ENCODE results near the gene HS3ST2. TPM values are rescaled to one million over a fixed set of nuclear protein-coding genes. Genes with fewer than 3 reads are reported as not detected.

Gene HS3ST2
- total and polyA plus RNA-seq, 3 donors from 2014 or later, result 0.87 to 4.4 (median 0.88) TPM

DNA sequence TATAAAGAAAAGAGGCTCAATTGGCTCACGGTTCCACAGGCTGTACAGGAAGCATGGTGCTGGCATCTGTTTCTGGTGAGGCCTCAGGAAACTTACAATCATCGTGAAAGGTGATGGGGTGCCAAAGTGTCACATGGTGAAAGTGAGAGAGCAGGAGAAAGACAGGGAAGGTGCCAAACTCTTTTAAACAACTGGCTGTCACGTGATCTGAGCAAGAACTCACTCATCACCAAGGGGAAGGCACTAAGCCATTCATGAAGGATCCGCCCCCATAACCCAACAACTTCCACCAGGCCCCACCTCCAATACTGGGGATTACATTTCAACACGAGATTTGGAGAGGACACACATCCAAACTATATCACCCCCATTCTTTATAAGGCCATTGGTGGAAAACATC is 28.4 kb upstream of the HS3ST2 start:
- Histone ChIP-seq H3K36me3 (ENCODE audit: low read depth, missing control alignments) (no peaks in the 10 kb centered on the region), H3K9me3 (no peaks in the 10 kb centered on the region), H3K27me3 (no peaks in the 10 kb centered on the region), H3K4me3 (no peak overlapping the region), H3K4me1 (no peaks in the 10 kb centered on the region), H3K27ac (no peak overlapping the region)
- no peak for DNase-seq
- TF ChIP-seq, protein P1, sequence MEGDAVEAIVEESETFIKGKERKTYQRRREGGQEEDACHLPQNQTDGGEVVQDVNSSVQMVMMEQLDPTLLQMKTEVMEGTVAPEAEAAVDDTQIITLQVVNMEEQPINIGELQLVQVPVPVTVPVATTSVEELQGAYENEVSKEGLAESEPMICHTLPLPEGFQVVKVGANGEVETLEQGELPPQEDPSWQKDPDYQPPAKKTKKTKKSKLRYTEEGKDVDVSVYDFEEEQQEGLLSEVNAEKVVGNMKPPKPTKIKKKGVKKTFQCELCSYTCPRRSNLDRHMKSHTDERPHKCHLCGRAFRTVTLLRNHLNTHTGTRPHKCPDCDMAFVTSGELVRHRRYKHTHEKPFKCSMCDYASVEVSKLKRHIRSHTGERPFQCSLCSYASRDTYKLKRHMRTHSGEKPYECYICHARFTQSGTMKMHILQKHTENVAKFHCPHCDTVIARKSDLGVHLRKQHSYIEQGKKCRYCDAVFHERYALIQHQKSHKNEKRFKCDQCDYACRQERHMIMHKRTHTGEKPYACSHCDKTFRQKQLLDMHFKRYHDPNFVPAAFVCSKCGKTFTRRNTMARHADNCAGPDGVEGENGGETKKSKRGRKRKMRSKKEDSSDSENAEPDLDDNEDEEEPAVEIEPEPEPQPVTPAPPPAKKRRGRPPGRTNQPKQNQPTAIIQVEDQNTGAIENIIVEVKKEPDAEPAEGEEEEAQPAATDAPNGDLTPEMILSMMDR (IDR thresholded peaks at IDR 0.05), result no peak
- no peak for TF ChIP-seq POLR2A (IDR thresholded peaks at IDR 0.05)
- intact Hi-C loops (cut with DNase I; ENCODE audit: low total_unique reads), result no loop called here
- WGBS, 2 donors, result 77 to 83% methylated on average over 5 of the region's 5 CpGs

DNA sequence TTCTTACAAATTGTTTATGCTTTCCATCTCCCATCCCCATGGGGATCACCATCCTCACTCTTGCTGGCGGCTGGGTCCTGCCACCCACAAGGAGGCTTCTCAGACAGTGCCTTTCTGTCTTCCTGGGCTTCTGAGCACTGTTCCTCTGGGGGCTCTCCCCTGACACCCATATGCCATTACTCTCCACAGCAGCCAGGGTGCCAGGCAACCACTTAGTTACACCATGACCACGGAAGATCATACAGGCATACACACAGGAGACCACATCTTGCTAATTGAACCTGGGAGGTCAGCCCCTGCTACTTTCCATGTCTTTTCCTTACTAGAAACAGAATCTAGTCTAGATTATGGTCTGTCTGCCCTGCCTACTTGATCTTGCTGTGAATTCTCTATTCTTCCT is 27.7 kb upstream of the HS3ST2 start:
- TF ChIP-seq, protein P1 (IDR thresholded peaks at IDR 0.05), result no peak
- TF ChIP-seq POLR2A (IDR thresholded peaks at IDR 0.05), result no peak
- Histone ChIP-seq H3K4me1 (no peaks in the 10 kb centered on the region), H3K27me3 (no peaks in the 10 kb centered on the region), H3K27ac (no peak overlapping the region), H3K4me3 (no peak overlapping the region), H3K36me3 (ENCODE audit: low read depth, missing control alignments) (no peaks in the 10 kb centered on the region), H3K9me3 (no peaks in the 10 kb centered on the region)
- intact Hi-C loops (cut with DNase I; ENCODE audit: low total_unique reads), result no loop called here
- no peak for DNase-seq
- 96 to 97% methylated on average over 2 of the region's 2 CpGs for WGBS, 2 donors

DNA sequence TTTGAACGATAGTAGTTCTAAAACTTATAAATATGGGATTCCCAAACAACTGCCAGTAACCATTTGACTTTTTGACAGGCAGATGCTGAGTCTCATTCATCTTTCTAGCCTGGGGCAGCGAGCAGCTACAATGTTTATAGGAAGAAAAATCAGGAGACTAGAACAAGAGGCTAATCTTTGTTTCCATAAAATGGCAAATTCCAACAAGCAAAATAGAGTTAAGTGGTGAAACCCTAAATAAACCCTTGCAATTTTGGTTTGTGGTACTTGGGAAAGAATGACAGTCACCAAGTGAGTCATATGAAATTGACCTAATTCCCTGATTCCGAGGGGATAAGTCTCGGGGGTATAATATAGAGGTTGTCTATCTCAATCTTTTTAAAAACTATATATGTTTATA is 27.3 kb upstream of the HS3ST2 start:
- no peaks in the 10 kb centered on the region for H3K9me3 ChIP-seq
- TF ChIP-seq, protein P1 (IDR thresholded peaks at IDR 0.05), result no peak
- TF ChIP-seq POLR2A (IDR thresholded peaks at IDR 0.05), result no peak
- no peak overlapping the region for H3K4me3 ChIP-seq
- no peak overlapping the region for H3K27ac ChIP-seq
- no peak for DNase-seq
- no peaks in the 10 kb centered on the region for H3K4me1 ChIP-seq
- intact Hi-C loops (cut with DNase I; ENCODE audit: low total_unique reads), result no loop called here
- no peaks in the 10 kb centered on the region for H3K27me3 ChIP-seq
- WGBS, 2 donors, result 87 to 91% methylated on average over 4 of the region's 4 CpGs
- H3K36me3 ChIP-seq (ENCODE audit: low read depth, missing control alignments), result no peaks in the 10 kb centered on the region

DNA sequence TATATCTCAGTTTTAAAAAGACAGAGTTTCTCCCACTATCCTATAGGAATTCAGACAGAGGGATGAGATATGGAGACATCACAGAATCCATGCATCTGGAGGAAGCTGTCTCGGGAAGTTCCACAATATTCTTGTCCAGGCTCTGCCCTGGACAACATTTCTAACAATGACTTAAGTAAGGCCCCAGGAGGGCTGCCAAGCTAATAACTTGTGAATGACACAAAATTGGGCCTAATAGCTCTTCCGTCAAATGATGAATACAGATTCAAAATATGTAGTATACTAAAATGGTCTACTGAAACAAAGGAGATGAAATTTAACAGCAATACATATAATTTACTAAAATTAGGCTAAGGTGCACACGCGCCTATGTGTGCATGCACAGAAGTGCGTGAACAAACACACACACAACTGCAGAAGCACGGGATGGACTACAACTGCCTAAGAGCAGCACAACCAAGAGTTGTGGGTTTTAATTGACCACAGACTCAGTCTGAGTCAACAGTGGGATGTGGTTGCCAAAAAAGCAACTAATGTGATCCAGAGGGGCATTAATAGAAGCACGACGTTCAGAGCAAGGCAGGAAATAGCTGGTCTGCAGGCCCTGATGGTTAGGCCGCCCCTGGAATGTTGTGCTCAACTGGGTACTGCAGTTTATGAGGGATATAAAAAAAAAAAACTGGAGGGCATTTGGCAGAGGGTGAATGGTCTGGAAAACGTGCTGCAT is 26.3 kb upstream of the HS3ST2 start:
- intact Hi-C loops (cut with DNase I; ENCODE audit: low total_unique reads), result no loop called here
- Histone ChIP-seq H3K27ac (no peak overlapping the region), H3K27me3 (no peaks in the 10 kb centered on the region), H3K36me3 (ENCODE audit: low read depth, missing control alignments) (no peaks in the 10 kb centered on the region), H3K9me3 (no peaks in the 10 kb centered on the region), H3K4me3 (no peak overlapping the region), H3K4me1 (no peaks in the 10 kb centered on the region)
- TF ChIP-seq POLR2A (IDR thresholded peaks at IDR 0.05), result no peak
- WGBS, 2 donors, result 67 to 76% methylated on average over 10 of the region's 10 CpGs
- no peak for DNase-seq

DNA sequence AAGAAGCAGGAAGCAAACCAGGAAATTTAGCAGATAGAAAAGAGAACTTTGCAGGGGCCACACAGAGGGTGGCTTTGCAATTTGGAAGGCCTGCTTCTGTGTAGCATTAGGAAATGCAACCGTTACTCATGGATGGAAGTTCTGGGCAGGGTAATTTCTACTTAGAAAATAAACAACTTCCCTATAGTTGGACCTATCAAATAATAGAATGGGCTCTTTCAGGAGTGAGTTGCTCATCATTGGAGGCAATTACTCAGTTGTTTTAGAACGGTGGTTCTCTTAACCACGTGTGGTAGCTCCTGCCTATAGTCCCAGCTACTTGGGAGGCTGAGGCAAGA is 25.8 kb upstream of the HS3ST2 start:
- TF ChIP-seq POLR2A (IDR thresholded peaks at IDR 0.05), result no peak
- TF ChIP-seq, protein P1 (IDR thresholded peaks at IDR 0.05), result no peak
- H3K27ac ChIP-seq, result no peak overlapping the region

More for the DNA sequence above, 25.8 kb upstream of the HS3ST2 start:
- no peak for DNase-seq
- Histone ChIP-seq H3K4me1 (no peaks in the 10 kb centered on the region), H3K36me3 (ENCODE audit: low read depth, missing control alignments) (no peaks in the 10 kb centered on the region), H3K4me3 (no peak overlapping the region), H3K27me3 (no peaks in the 10 kb centered on the region), H3K9me3 (no peaks in the 10 kb centered on the region)
- WGBS, 2 donors, result 53 to 55% methylated on average over 3 of the region's 3 CpGs
- intact Hi-C loops (cut with DNase I; ENCODE audit: low total_unique reads), result no loop called here

Data from testis (tissue), 3 donors.